Transverse colon (tissue), 4 donors: Measurements from ENCODE around the gene SLC12A3.

Experiments used
- CTCF ChIP-seq, 5 experiments: fragments of 200-600 bp in 3 of 5; fragments of 450-650 bp in 2 of 5; sonication (generic) in 3 of 5; IDR thresholded peaks; 1 replicate in 2 of 5; 2 replicates in 3 of 5; pipeline ENCODE4 v1.5.1; 2016 to 2017; ENCODE audit warnings: antibody characterized with exemption in 5 of 5, inconsistent platforms in 3 of 5, mild to moderate bottlenecking in 2 of 5, moderate library complexity in 1 of 5
- EP300 ChIP-seq: sonication (generic); formaldehyde crosslinking; IDR thresholded peaks from one replicate; pipeline ENCODE4 v1.6.1; 2017; ENCODE audit warnings: antibody characterized with exemption, low read depth
- POLR2A ChIP-seq: fragments of 450-650 bp; IDR thresholded peaks from one replicate; pipeline ENCODE4 v1.6.1; 2016; ENCODE audit warnings: antibody characterized with exemption, mild to moderate bottlenecking, moderate library complexity
- POLR2AphosphoS5 ChIP-seq, 3 donors: sonication (generic); formaldehyde crosslinking; IDR thresholded peaks; one replicate each; pipeline ENCODE4 v1.6.1; 2016; ENCODE audit warnings: antibody characterized with exemption in 3 of 3

- TF ChIP-seq POLR2AphosphoS5 (IDR thresholded peaks at IDR 0.05) (no peak), POLR2A (no peak), CTCF (IDR thresholded peaks at IDR 0.05) (no peak), EP300 (no peak)
Observed at GRCh38 chr16:56817938-56818337, 47.1 kb upstream of the SLC12A3 start.
